Measurements from ENCODE around the gene HAUS6.

Gene HAUS6

DNA sequence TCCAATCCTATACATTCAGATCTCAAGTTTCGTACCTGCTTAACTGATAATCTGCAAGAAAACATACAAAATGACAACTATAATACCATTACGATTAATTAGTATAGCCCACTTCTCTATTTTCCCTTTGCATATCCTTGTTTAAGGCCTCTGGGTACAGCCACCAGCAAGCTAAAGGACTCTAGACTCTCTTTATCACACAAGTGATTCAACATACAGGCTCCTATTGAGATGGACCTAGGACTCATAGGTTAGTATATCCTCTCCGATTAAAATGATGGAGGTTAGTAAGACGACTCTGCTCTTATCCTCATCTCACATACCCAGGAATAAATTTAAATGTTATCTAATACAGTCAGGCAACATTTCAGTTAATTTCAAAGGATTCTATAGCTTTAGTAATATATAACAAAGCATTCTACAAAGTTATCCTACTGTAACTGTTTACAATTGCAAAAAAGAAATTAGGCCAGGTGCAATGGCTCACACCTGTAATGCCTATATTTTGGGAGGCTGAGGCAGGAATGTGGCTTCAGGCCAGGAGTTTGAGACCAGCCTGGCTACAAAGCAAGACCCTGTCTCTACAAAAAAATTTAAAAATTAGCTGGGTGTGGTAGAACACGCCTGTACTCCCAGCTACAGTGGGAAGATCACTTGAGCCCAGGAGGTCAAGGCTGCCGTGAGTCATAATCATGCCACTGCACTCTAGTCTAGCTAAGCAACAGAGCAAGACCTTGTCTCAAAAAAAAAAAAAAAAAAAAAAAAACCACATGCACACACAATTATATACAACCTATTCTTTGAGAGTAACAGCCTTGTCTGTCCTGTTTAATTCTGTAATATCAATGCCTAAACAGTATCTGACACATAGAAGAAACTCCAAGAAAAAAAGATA lies 15.4 kb downstream of the HAUS6 start:
- TF ChIP-seq, protein P1, sequence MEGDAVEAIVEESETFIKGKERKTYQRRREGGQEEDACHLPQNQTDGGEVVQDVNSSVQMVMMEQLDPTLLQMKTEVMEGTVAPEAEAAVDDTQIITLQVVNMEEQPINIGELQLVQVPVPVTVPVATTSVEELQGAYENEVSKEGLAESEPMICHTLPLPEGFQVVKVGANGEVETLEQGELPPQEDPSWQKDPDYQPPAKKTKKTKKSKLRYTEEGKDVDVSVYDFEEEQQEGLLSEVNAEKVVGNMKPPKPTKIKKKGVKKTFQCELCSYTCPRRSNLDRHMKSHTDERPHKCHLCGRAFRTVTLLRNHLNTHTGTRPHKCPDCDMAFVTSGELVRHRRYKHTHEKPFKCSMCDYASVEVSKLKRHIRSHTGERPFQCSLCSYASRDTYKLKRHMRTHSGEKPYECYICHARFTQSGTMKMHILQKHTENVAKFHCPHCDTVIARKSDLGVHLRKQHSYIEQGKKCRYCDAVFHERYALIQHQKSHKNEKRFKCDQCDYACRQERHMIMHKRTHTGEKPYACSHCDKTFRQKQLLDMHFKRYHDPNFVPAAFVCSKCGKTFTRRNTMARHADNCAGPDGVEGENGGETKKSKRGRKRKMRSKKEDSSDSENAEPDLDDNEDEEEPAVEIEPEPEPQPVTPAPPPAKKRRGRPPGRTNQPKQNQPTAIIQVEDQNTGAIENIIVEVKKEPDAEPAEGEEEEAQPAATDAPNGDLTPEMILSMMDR (conservative IDR thresholded peaks at IDR 0.05), result no peak
- TF ChIP-seq ZFX (IDR thresholded peaks at IDR 0.05), result no peak
- no peak overlapping the region for H3K27ac ChIP-seq

DNA sequence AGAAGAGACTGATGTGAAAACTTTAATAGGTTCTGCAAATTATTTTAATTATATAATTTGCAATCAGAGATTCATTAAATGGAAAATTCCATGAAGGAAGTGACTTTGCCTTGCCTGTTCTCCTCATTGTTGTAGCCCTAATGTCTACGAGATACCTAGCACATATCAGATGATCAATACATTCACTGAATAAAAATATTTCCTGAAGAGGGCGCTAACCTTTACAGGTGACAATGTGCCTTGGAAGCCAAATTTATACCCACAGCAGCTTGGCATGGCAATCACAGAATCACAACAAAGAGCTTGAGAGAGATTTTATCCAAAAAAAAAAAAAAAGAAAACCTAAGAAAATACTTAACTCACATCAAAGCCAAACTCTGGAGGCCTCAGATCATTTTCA lies 17.4 kb downstream of the HAUS6 start:
- H3K27ac ChIP-seq, result no peak overlapping the region
- no peak for TF ChIP-seq ZFX (IDR thresholded peaks at IDR 0.05)
- TF ChIP-seq, protein P1 (conservative IDR thresholded peaks at IDR 0.05), result peak; percentile 68

DNA sequence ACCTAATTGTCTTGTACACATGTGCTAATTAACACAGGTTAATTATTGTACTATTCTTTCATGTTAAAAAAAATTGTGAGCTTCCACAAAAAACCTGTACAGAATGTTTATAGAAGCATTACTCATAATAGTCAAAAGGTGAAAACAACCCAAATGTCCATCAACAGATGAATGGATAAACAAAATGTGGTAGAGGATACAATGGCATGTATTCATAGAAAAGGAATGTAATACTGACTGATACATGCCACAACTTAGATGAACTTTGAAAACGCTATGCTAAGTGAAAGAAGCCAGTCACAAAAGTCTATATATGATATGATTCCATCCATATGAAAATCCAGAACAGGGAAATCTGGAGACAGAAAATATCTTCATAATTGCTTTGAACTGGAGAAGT lies 27.9 kb downstream of the HAUS6 start:
- TF ChIP-seq ZFX (IDR thresholded peaks at IDR 0.05), result no peak
- TF ChIP-seq, protein P1 (conservative IDR thresholded peaks at IDR 0.05), result no peak
- H3K27ac ChIP-seq, result no peak overlapping the region

DNA sequence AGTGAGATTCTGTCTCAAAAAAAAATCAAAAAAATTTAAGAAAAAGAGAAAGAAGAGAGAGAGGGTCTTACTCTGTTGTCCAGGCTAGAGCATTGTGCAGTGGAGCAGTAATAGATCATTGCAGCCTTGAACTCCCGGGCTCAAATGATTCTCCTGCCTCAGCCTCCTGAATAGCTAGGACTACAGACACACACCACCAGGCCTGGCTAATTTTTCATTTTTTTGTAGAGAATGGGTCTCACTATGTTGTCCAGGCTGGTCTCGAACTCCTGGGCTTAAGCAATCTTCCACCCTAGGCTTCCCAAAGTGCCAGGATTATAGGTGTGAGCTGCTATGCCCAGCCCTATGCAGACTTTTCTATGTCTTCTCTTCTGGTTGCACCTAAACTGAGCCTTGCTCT lies 28.5 kb downstream of the HAUS6 start:
- TF ChIP-seq, protein P1 (conservative IDR thresholded peaks at IDR 0.05), result no peak
- TF ChIP-seq ZFX (IDR thresholded peaks at IDR 0.05), result no peak
- H3K27ac ChIP-seq, result no peak overlapping the region

DNA sequence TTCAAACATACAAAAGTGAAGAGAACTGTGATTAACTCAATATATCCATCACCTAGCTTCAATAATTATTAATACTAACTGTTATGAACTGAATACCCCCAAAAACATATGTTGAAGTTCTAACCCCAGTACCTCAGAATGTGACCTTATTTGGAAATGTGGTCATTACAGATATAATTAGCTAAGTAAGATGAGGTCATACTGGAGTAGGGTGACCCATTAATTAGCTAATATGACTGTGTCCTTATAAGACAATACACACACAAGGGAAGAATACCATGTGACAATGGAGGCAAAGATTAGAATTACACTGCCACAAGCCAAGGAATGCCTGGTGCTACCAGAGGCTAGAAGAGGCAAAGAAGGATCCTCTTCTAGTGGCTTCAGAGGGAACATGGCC lies 45.7 kb downstream of the HAUS6 start:
- TF ChIP-seq ZFX (IDR thresholded peaks at IDR 0.05), result no peak
- TF ChIP-seq, protein P1 (conservative IDR thresholded peaks at IDR 0.05), result no peak
- H3K27ac ChIP-seq, result no peak overlapping the region

DNA sequence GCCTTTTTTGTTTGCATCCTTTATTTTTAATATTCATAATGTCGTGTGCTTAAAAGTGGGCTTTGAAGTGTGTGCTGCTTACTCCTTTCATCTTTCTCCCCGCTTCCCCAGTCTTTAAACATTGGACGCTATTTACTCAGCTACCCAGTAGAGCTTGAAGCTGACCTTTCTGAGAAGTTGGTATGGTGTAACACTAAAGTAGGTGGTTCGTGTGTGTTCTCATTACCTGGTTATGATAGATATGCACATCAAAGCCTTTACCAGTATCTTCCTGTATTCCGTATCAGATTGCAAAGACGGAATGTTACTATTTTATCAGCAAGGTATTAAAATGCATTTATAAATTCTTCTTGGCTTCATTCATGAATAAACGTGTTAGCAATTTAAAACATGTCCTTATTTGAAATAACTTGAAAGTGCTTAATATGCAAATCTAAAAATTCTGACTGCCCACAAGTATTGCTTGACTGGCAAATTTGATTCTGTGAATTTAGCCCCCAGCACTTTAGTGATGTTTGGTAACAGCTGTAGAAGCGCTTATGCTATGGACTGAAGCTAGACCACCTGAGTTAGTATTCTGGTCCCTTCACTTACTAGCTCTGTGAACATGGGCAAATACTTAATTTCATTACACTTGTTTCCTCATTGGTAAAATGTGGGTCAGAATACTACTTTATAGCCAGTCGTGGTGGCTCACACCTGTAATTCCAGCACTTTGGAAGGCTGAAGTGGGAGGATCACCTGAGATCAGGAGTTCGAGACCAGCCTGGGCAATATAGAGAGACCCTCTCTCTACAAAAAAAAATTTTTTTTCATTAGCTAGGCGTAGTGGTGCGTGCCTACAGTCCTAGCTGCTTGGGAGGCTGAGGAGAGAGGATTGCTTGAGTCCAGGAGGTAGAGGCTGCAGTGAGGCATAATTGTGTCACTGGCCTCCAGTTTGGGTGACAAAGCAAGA lies 51.8 kb downstream of the HAUS6 start:
- H3K27ac ChIP-seq, result peak overlapping the region; percentile 89; the same call in 1 of the 2 replicates
- no peak for TF ChIP-seq ZFX (IDR thresholded peaks at IDR 0.05)
- TF ChIP-seq, protein P1 (conservative IDR thresholded peaks at IDR 0.05), result no peak
